GM19043 (cell line): ENCODE measurements around the gene SLC7A7.
"Not testable (repeated sequence)": the region's sequence is repeated elsewhere in the genome, so short reads cannot be mapped to it uniquely, and the experiment has no call there.

ENCODE experiments used
- ATAC-seq: cut with Tn5 transposase; IDR thresholded peaks from one replicate; pipeline ENCODE4 v1.9.1; 2021; ENCODE audit warnings: low read depth; ENCODE audit not compliant: unreplicated experiment

The SLC7A7 gene

DNA sequence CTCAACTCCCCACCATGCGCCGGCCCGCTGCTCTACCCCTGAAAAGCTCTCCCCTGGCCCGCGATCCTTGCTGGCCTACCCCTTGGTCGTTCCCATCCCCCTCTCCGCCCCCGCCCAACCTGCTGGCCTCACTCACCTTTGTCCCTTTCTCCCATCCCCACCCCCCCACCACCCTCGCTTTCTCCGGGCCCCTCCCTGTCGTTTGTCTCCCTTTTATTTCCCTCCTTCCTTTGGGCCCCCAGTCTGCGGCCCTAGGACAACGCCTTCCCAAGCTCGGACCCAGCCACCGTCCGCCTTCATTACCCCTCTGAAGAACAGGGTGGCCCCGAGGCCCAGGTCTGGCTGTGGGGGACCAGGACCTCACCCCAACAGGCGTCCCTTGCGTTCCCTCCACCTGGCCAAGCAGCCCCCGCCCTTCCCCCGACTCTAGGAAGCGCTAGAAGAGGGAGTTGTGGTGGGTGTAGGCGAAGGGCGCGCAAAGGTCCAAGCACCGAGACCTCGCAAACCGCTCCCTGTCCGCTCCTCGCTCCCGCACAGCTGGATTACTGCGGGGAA lies 6.9 kb upstream of the SLC7A7 start:
- ATAC-seq, result no peak

DNA sequence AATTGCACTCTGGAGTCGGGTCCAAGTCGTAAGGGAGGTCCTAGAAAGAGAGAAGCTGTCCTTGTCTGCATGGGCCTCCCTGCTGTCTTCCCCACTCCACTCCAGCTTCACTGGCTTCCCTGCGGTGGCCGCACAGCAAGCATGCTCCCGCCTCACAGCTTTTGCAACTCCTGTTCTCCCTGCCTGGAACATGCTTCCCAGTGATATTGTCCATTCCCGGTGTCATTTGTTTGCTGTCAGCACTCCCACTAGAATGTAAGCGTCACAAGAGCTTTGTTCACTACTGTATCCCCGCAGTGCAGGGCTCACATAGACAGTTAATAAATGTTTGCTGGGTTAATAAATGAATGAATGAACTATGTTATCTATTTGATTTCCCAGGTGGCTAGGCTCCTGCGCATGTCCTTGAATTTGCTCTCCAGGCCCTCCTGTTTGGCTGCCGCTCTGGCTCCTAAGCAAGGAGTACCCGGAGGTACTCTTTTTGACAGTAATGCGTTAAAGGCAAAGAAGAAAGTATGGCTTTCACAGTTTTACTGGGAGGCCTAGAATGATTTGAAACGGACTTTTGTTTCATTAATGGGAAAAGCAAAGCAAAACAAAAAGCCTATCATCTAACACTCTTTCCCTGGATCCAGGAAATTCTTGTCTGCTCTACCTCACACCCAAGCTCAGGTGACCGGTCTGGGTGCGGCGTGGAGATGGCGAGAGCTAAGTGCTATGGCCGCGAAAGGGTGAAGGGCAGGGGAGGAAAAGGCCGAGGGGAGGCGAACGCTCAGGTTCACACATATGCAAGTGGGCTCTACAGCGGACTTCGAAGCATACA lies 6.2 kb upstream of the SLC7A7 start:
- ATAC-seq, result no peak

DNA sequence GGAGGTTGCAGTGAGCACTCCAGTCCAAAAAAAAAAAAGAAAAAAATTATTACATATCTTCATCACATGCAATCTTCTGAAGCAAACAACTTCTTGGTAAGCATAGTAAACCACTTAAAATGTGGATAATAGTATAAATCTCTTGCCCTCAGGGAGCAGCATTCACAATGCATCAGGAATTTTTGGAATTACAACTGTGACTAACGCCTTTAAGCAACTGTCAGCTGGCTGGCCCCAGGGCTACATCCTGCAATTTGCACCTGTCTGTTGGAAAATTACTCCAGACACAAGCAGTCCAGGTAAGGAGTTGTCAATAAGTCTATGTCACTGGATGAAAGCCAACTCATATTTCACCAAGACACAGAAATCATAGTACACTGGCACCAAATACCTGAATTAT lies 5.5 kb upstream of the SLC7A7 start:
- ATAC-seq, result no peak

DNA sequence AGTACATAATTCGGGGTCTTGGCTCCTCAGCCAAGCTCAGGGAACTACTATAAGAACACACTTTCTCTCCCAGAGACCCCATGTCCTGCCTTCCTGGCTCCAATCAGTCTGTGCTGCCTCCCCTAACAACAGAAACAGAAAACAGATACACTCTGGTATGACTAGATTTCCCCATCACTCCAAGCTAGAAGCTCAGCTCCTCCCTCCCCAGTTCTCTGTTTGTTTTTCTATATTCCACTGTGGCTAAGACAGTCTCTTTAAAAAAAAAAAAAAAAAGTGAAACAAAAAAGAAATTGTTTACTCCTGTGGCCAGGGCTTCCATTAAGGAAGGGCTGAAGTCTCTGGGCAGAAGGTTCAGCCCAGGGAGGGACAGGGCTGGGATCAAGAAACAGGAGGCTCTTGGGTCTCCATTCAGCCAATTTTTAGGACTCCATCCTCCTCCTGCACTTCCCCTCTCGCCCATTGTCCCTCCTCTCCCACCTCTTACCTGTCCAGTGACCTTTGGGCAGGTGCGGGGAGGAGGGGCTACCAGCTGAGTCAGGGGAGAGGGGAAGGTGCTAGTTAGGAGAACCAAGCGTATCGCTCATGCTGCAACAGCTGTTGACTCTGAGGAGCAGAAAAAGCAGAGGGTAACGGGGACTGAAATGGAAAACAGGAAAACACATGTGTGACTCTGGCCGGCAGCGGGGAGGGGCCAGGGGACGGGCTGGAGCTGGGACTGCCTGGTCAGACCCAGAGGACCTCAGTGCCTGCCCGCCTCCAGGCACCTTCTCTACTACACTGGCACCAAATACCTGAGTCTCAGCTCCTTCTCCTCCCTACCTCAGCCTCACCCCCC lies 4.1 kb upstream of the SLC7A7 start:
- ATAC-seq, result no peak

DNA sequence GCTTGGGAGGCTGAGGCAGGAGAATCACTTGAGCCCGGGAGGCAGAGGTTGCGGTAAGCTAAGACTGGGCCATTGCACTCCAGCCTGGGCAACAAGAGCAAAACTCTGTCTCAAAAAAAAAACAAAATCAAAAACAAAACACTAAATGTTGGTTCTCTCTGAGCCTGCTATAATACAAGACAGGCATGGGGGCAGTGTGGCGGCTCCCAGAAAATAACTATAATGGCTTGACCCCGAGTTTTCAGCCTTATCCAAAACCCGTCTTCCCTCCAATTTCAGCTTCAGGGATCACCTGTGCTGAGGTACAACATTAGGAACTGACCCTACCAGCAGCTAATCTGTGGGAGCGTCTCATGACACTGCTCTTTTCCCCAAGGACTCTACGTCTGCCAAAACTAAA lies 862 bp downstream of the SLC7A7 start:
- ATAC-seq, result no peak

DNA sequence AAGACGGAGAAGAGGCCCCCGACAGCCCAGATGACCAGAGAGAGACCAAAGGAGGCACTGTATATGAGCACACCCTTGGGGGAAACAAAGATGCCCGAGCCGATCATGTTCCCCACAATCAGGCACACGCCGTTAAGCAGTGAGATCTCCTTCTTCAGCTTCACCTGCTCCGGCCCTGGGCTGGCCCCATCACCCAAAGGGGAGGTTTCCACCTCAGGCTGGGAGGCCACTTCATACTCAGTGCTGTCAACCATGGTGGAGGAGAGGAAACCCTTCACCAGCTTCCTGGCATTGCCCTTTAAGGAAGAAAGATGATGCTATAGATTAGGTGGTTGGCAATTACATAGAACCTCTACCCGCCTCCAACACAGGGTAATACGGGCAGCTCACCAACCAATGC lies 2.1 kb downstream of the SLC7A7 start:
- ATAC-seq, result no peak

DNA sequence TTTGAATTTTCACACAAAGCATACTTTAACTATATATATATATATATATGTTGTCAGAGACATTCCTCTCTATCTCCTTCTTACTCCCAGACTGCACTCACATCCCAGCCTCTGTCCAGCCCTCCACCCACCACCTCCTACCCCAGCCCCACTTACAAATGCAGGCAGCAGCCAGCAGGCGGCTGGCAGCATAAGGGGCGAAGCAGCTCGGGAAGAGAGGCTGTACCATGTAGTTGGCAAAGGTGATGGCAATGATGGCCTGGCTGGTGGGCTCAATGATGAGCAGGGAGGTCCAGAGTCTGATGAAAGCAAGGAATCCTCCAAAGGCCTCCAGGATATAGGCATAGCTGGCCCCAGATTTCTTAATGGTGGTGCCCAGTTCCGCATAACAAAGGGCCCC lies 2.5 kb downstream of the SLC7A7 start:
- no peak for ATAC-seq

DNA sequence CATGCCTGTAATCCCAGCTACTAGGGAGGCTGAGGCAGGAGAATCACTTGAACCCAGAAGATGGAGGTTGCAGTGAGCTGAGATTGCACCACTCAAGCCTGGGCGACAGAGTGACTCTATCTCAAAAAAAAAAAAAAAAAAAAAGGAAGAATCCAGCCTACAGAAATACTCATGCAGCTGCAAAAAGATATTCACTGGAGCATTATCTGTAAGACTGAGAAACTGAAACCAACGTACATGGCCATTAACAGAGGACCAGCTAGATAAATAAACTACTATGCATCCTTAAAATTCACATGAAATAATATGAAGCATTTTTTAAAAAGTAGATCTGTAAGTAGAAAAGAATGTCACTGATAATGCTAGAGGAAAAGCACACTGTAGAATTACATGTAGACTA lies 3.5 kb downstream of the SLC7A7 start:
- no peak for ATAC-seq

DNA sequence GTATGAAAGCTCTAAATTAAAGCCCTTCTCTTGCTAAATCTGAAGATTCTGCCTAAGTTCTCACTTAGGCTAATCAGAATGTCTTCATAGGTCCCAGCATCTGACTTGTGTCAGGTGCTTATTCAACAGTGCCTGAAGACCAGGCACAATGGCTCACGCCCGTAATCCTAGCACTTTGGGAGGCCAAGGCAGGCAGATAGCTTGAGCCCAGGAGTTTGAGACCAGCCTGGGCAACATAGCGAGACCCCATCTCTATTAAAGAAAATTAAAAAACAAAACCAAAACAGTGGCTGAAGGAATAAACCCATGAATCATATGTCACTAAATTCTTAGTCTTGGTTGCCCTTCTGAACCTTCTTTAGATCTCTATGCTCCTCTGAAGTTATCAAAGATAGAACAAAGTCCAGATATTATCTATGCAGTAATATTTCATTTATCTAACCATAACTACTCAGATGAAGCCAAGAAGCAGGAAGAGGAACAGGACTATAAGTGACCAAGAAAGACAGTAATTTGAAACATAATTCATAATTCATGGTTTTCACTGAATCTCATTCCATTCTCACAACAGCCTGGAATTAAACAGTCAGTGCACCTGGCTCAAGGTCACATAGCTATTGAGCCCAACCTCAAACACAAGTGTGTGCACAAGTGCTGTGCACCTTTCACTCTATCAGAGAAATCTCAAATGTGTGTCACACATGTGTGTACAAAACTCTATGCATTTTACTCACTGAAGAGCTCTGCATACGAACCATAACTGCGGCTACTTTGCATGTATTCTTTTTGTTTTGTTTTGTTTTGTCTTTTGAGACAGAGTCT lies 6.6 kb downstream of the SLC7A7 start:
- ATAC-seq, result no peak

DNA sequence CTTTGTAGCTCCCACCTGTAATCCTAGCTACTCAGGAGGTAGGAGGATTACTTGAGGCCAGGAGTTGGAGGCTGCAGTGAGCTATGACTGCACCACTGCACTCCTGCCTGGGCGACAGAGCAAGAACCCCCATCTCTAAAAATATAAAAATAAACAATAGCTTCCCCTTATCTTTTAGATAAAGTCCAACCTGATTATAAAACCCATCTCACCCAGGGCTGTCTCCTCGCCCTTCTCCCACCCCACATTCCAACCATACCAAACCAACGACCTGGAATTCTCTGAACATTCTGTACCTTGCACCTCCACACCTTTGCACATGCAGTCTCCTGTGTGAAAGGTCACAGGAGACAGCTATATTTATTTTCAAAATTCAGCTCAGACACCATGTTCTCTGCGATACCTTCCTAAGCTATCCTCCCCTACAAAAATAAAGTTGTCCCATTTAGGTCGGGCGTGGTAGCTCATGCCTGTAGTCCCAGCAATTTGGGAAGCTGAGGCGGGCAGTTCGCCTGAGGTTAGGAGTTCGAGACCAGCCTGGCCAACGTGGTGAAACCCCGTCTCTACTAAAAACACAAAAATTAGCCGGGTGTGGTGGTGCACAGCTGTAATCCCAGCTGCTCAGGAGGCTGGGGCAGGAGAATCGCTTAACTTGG lies 7.7 kb downstream of the SLC7A7 start:
- ATAC-seq, result no peak

DNA sequence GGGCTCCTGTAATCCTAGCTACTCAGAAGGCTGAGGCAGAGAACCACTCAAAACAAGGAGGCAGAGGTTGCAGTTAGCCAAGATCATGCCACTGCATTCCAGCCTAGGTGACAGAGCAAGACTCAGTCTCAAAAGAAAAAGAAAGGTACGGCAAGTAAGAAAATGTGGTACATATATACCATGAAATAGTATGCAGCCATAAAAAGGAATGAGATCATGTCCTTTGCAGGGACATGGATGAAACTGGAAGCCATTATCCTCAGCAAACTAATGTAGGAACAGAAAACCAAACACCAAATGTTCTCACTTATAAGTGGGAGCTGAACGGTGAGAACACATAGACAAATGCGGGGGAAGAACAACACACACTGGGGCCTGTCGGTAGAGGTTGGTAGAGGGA lies 10.0 kb downstream of the SLC7A7 start:
- ATAC-seq, result not testable (repeated sequence)

DNA sequence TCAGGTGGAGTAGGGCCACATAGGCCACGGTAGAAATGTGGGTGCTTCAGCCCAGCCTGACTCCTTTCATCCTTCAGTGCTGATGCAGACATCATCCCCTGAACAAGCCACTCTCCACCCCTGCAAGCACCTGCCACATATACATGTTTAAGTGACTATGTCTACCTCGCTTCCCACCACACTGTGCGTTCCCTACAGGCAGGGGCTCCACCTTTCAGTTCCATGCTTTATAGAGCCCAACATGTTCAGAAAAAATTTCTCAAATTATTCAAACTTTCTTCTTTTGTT lies 11.6 kb downstream of the SLC7A7 start:
- peak; percentile 48 for ATAC-seq

DNA sequence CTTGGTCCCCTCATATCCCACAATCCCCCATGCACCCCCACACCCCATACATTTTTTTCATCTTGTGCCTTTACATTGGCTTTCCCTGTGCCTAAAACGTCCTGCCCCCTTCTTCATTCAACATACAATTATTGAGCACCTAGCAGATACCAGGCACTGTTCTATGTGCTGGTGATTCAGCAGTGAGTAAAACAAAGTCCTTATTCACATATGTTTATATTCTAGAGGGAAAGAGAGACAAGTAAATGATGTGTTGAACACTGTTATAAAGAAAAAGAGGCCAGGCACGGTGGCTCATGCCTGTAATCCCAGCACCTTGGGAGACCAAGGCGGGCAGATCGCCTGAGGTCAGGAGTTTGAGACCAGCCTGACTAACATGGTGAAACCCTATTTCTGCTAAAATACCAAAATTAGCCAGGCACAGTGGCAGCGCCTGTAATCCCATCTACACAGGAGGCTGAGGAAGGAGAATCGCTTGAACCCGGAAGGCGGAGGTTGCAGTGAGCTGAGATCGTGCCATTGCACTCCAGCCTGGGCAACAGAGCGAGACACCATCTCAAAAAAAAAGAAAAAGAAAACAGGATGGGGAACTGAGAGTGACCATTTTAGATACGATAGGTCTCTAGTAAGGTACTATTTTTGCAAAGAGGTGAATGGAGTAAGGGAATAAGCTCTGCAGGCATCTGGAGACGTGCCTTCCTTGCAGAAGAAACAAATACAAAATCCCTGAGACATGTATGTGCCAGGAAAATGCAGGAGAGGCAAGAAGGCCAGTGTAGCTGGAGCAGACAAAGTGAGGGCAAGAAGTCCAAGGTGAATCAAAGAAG lies 12.2 kb downstream of the SLC7A7 start:
- ATAC-seq, result peak; percentile 42

DNA sequence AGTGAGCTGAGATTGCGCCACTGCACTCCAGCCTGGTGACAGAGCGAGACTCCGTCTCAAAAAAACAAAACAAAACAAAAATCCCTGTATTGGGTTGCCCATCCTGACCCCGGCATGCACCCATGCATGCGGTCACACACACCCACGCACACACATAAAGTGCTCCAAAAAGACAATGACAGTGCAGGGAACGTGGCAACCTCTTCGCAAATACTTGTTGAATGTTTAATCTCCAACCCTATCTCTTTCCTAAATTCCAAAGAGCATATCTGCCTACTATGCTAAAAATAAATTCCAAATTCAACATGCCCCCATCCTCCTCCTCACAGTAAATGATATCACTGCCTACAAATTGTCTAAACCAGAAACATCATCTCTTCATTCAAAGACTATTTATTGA lies 13.5 kb downstream of the SLC7A7 start:
- ATAC-seq, result no peak

DNA sequence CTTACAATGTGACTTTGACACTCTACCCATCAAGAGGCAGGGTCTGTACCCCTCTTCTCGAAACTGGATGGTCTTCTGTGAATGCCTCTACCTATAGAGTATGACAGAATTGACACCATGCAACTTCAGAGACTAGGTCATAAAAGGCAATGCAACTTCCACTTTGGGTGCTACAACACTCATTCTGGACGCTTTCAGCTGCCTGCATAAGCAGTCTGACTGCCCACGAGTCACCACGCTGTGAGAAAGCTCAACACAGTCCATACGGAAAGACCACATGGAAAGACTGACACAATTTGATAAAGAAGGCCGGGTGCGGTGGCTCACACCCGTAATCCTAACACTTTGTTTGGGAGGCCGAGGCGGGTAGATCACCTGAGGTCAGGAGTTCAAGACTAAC lies 14.9 kb downstream of the SLC7A7 start:
- ATAC-seq, result no peak

DNA sequence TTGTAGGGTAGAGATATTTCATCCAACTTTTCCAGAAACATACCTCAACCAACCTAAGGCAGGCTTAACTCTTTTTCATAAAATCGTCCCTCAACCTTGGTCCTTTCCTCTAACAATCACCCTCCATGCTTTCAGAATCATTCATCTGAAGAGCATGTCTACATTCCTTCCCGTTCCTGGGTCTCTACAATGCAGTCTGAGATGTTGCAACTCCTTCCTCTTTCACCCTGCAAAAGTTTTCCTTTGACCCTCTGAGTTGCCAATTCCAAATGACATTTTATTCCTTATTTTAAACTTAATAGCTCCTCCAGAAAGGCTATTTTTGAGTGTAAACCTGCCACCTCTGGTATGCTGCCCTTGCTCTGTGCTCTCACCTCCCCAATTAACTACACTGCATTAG lies 16.7 kb downstream of the SLC7A7 start:
- no peak for ATAC-seq

DNA sequence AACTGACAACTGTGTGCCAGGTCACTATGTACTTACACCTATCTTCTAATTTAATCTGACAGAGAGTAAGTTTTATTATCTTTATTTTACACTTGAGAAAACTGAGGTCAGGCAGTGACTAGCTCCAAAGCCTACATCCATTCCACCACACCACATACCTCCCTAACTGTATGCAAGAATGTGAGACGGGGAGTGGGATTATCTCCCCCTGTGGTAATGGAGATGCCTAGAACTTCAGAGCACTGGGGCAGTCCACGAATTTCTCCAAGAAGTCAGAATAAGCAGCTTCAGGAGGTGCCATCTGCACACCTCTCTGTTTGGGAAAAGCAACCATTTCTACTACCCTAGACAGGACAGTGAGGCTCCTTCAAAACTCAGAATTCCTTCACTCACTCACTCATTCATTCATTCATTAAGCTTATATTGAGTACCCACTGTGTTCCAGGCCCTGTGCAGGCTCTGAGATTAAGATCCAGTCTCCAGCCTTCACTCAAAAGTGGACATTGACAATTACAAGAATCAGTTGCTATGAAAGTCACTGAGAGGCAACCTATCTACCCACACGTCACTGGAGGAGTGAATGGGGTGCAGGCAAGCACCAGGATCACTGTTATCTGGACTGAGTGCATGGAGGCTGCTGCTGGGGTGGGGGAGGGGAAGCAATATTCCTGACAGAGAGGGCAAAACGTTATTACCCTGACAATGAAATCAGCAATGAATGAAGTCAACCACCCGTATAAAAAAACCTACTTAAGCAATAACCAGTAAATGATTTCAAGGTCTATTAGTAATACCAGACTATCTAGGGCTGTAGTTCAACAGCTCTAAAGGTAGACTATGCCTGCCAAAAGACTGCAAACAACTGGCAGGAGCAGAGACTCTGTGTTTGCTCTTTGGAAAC lies 18.0 kb downstream of the SLC7A7 start:
- no peak for ATAC-seq

DNA sequence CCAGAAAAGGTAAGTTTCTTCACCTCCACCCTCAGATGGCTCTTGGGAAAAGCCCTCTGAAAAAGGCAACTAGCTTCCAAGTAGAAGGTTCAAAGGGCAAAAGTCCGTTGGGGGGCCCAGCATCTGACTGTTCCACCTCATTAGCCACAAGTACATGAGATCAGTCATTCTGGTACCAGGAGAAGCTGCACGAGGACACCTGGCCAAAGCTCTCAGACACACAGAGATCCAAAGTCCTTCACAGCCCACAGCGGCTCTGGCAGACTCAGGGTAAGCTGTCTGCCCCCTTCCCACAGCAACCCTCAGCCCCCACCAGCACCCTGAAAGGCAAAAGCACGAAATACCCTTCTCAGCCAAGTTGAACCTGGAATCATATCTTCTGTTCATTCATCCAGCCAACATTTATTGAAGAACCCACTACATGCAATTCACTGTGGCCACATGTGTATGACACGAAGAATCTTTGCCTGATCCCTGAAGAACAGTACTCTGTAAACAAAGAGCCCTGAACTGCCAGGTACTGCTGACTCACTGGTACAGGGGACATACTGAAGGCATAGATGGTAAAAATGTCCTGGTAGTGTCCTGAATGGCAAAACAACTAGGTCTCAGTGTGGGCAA lies 19.0 kb downstream of the SLC7A7 start:
- no peak for ATAC-seq
